ENCODE data around the gene SH2D1A.
"Not testable (repeated sequence)": the region's sequence is repeated elsewhere in the genome, so short reads cannot be mapped to it uniquely, and the experiment has no call there.

DNA sequence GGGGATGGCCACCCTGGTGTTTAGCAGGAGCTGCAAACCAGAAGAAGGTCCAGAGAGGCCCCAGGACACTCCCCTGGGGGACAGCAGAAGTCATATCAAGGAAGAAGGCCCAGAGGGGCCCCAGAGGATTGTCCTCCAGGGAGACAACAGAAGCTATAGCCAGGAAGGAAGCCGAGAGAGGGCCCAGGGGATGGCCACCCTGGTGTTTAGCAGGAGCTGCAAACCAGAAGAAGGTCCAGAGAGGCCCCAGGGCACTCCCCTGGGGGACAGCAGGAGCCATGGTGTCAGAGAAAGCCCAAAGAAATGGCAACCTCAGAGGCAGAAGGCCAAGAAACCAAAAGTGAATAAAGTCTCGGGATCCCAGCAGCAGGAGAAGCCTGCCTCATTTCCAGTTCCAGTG lies 11.8 kb upstream of the SH2D1A start:
- TF ChIP-seq, protein P1, sequence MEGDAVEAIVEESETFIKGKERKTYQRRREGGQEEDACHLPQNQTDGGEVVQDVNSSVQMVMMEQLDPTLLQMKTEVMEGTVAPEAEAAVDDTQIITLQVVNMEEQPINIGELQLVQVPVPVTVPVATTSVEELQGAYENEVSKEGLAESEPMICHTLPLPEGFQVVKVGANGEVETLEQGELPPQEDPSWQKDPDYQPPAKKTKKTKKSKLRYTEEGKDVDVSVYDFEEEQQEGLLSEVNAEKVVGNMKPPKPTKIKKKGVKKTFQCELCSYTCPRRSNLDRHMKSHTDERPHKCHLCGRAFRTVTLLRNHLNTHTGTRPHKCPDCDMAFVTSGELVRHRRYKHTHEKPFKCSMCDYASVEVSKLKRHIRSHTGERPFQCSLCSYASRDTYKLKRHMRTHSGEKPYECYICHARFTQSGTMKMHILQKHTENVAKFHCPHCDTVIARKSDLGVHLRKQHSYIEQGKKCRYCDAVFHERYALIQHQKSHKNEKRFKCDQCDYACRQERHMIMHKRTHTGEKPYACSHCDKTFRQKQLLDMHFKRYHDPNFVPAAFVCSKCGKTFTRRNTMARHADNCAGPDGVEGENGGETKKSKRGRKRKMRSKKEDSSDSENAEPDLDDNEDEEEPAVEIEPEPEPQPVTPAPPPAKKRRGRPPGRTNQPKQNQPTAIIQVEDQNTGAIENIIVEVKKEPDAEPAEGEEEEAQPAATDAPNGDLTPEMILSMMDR (IDR thresholded peaks at IDR 0.05) = not testable (repeated sequence)
- TF ChIP-seq POLR2A (IDR thresholded peaks at IDR 0.05); POLR2AphosphoS5 (IDR thresholded peaks at IDR 0.05; ENCODE audit: insufficient read depth in 1 of 2, low read depth in 1 of 2): not testable (repeated sequence)

Data from vagina (tissue), 2 donors.